ENCODE results near the gene ELF1. TPM values are rescaled to one million over a fixed set of nuclear protein-coding genes. Genes with fewer than 3 reads are reported as not detected.

Gene ELF1
- total RNA-seq, 3 donors from 2014 or later, result 80.2 to 111 (median 96.8) TPM

DNA sequence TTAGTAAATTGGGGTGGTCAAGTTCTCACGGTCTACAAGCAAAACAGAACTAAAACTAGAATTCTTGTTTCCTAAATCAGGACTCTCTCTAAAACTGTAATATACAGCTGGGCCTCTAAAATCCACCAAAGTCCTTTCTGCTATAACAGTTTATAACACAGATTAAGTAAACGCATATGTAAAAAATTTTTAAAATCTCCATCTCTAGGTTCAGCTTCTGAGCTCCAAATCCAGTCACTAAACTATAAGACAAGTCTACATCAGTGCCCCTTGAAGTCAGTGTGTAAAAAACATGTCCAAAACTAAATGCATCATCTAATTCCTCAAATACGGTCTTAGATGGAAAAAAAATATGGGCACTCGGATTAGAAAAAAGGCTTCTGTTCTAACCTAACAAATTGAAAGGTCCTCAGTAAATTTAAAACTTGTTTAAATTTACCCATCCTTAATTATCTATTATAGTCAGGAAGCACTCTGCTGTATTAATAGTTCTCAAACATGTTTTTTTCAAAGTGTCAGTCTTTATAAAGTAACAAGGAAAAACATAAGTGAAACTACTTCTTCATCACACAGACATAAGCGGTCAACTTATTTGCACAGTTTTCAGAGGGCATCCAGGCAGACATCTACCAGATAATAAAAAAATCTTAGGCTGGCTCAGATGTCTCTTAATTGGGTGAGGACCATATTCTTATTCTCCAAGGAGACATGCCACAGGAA, 33.6 kb downstream of the ELF1 start:
- Histone ChIP-seq H3K36me3 (ENCODE audit: low read depth) (no peaks in the 10 kb centered on the region), H3K4me1 (ENCODE audit: low read depth) (peaks cover 39% of the 10 kb centered on the region), H3K4me3 (no peak overlapping the region), H3K9me3 (no peaks in the 10 kb centered on the region)
- DNase-seq (no peak), ATAC-seq (peak; percentile 12)
- TF ChIP-seq, protein P1, sequence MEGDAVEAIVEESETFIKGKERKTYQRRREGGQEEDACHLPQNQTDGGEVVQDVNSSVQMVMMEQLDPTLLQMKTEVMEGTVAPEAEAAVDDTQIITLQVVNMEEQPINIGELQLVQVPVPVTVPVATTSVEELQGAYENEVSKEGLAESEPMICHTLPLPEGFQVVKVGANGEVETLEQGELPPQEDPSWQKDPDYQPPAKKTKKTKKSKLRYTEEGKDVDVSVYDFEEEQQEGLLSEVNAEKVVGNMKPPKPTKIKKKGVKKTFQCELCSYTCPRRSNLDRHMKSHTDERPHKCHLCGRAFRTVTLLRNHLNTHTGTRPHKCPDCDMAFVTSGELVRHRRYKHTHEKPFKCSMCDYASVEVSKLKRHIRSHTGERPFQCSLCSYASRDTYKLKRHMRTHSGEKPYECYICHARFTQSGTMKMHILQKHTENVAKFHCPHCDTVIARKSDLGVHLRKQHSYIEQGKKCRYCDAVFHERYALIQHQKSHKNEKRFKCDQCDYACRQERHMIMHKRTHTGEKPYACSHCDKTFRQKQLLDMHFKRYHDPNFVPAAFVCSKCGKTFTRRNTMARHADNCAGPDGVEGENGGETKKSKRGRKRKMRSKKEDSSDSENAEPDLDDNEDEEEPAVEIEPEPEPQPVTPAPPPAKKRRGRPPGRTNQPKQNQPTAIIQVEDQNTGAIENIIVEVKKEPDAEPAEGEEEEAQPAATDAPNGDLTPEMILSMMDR (IDR thresholded peaks at IDR 0.05), result no peak
- intact Hi-C loops (cut with DNase I, micrococcal nuclease), result no loop called here

DNA sequence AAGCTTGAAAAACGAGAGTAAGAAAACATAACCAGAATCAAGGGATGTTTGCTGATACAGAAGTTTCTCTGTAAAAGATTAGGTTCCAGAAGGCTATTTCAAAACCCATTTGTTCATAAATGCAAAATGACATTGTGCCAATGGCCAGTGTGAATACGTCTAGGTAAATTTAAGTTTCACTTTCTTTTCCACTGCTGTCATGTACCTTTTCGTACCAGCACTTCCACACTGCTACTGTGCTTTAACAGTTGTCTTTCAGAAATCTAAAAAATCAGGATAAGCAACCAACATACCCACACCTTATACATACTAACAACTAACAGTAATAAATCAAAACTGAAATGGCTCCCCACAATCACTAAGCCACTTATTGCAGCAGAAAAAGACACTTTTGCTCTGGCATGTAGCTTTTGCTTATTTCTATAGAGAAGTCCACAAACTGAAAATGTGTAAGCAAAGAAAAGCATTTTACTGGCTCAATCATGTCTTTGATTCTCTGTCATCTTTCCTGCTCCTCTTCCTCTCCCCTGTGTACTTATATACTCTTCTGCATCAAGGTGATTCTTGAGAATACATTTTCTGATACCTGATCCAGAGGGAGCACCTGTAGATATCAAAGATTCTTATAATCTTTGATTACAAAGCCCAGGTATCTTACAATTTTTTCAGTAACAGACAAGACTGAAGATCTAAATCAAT, 34.3 kb downstream of the ELF1 start:
- Histone ChIP-seq H3K4me1 (ENCODE audit: low read depth) (peaks cover 39% of the 10 kb centered on the region), H3K36me3 (ENCODE audit: low read depth) (no peaks in the 10 kb centered on the region), H3K9me3 (no peaks in the 10 kb centered on the region), H3K4me3 (no peak overlapping the region)
- TF ChIP-seq, protein P1 (IDR thresholded peaks at IDR 0.05), result no peak
- intact Hi-C loops (cut with DNase I, micrococcal nuclease), result no loop called here
- ATAC-seq (peak; percentile 71), DNase-seq (no peak)

DNA sequence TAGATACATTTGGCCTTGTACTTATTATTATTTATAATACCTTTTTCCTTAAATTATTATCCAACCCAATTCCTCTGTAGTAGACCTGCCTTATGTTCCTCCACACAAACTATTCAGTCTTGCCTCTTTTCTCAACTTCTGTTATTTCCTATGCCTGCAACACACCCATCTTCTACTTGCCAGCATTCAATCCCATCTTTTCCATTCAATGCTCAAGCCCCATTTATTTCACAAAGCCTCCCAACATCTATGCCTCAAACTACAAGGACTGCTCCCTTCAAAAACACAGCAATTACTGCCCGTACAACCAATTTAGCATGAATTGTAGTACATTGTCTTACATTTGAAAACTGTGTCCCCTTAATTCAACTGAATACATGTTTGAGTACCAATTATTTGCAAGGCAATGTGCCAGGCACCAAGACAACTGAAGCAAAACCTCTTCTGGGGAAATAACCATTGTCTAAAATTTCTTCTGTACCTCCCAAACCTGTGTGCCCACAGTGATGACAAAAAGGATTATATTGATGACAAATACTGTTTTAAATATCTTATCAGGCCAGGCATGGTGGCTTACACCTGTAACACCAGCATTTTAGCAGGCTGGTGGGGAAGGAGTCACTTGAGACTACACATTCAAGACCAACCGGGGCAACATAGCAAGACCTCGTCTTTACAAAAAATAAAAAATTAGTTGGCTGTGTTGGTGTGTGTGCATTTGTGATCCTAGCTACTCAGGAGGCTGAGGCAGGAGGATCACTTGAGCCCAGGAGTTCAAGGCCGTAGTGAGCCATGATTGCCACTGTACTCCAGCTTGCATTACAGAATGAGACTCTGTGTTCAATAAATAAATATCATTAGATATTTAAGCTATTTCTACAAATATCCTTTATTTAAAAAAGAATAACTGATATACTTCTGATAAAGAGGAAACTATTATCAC, 35.1 kb downstream of the ELF1 start:
- intact Hi-C loops (cut with DNase I, micrococcal nuclease), result no loop called here
- H3K4me1 ChIP-seq (ENCODE audit: low read depth), result peaks cover 39% of the 10 kb centered on the region
- TF ChIP-seq, protein P1 (IDR thresholded peaks at IDR 0.05), result no peak
- ATAC-seq (no peak), DNase-seq (no peak)
- no peaks in the 10 kb centered on the region for H3K36me3 ChIP-seq (ENCODE audit: low read depth)
- H3K9me3 ChIP-seq, result no peaks in the 10 kb centered on the region
- no peak overlapping the region for H3K4me3 ChIP-seq

DNA sequence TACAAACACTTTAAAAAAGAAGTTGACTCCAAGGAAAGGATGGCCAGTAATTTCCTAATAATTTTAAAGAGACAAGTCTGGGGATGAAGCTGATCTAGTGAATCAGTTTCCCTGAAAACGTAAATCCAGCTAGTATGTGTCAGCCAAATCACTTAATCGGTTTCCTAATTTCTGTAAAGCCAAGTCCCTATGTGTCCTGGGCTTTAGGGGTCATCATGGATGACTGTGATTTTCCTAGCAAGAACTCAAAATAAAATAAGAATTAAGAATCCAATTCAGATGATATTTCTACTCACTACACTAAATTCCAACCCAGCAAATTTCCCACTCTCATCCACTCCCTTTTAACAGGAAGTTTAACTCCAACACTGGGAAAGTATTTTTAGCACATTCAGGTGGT, 35.9 kb downstream of the ELF1 start:
- Histone ChIP-seq H3K4me3 (no peak overlapping the region), H3K36me3 (ENCODE audit: low read depth) (no peaks in the 10 kb centered on the region), H3K4me1 (ENCODE audit: low read depth) (peaks cover 39% of the 10 kb centered on the region), H3K9me3 (no peaks in the 10 kb centered on the region)
- TF ChIP-seq, protein P1 (IDR thresholded peaks at IDR 0.05), result no peak
- DNase-seq (no peak), ATAC-seq (no peak)
- intact Hi-C loops (cut with DNase I, micrococcal nuclease), result no loop called here

DNA sequence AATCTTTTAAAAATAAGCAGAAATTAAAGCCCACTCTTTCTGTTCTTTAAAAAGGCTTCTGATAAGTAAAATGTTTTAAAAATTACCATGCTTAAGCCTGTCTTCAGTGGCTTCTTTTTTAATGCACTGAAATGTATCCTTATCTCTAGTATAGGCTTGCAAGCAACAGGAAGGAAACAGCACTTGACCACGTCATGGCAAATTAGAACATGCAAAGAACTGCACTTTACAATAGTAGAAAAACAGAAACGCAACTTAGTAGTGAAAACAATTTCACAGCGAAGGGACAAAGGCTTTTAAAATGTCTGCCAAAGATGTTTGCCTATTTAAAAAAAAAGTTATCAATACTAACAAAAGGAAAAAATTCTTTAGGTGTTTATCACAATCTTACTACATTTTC, 36.3 kb downstream of the ELF1 start:
- intact Hi-C loops (cut with DNase I, micrococcal nuclease), result no loop called here
- DNase-seq, result peak in 1 of 3 donors; percentile 71
- TF ChIP-seq, protein P1 (IDR thresholded peaks at IDR 0.05), result no peak
- H3K4me1 ChIP-seq (ENCODE audit: low read depth), result peaks cover 39% of the 10 kb centered on the region
- ATAC-seq, result peak; percentile 77
- no peaks in the 10 kb centered on the region for H3K36me3 ChIP-seq (ENCODE audit: low read depth)
- no peak overlapping the region for H3K4me3 ChIP-seq
- no peaks in the 10 kb centered on the region for H3K9me3 ChIP-seq
